GM19455 (cell line): ENCODE measurements around the gene MIOX.
A peak's percentile ranks its signal among the peaks of the same experiment; 100 is the strongest.

Source experiments
- ATAC-seq: cut with Tn5 transposase; IDR thresholded peaks from one replicate; pipeline ENCODE4 v1.9.1; 2021; ENCODE audit not compliant: unreplicated experiment

The MIOX gene

DNA sequence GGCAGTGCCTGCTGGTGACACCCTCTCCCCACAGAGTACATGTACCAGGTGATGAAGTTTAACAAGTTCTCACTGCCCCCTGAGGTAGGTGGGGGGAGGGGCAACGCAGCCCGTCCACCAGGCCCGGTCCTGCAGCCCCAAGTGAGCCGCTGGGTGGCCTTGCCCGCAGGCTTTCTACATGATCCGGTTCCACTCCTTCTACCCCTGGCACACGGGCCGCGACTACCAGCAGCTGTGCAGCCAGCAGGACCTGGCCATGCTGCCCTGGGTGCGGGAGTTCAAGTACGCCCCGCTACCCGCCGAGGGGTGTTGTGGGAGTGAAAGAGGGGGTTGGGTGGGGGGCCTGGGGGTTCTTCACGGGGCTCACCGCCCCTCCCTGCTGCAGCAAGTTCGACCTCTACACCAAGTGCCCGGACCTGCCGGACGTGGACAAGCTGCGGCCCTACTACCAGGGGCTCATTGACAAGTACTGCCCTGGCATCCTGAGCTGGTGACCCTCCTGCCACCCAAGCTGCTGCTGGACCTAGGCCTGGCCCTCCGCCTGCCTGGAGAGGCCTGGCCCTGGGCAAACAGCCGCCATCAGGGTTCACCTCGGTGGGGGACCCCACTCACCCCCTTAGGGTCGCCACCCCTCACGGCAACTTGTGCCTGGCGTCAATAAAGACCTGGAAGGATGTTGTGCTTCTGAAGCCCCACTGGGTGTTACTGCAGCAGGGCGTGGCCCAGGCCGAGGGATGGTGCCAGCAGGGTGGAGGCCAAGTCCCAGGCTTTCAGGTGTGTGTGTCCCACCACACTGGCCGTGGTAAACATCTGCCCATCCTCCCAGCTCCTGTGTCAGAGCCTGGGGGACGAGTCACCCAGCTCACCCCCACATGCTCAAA is 2.9 kb downstream of the MIOX start:
- no peak for ATAC-seq

DNA sequence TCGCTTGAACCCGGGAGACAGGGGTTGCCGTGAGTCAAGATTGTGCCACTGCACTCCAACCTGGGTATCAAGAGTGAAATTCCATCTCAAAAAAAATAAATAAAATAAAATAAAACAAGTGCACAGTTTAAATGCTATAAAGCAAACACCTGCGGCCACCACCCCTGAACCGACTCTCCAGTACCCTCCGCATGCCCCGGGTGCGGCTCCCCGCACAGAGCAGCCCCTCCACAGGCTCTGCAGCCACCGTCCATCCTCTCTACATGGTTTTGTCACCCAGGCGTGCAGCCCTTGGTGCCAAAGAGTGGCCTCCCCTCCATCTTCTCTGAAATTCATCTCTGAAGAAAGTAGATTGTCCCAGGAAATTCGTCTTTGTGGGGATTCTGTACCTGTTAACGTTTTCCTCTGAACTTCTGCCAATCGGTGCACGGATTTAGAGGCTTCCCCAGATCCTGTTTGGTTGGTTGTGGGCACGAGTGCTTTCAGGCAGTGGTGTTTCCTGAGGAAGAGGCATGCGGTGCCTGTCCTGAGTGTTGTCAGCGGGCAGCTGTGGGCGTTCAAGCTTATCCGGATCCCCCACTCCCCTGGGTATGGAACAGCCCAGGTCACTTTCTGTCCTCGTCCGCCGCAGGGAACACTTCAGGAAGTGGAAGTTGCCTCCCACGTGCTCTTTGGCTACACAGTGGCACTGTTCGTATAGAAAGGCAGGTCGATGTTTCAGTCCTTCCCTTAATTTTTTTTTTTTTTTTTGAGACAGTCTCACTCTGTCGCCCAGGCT is 4.1 kb downstream of the MIOX start:
- ATAC-seq = no peak

DNA sequence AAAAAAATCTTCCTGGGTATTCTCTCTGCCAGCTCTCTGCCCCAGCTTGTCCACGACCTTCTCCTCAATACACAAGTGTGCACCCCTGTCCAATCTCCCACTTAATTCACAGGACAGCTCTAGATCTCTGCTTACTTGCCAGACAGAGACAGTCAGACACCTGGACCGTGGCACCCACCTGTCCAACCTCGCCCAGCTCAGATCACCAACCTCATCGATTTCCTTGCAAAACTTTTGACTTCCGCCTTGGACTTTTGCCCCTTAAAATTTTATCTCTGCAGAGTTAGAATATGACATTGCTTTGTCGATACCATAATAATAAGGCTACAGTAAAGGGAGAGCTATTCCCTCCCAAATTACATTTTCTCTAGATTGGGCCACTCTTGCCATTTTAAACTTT is 10.4 kb downstream of the MIOX start:
- ATAC-seq = no peak

DNA sequence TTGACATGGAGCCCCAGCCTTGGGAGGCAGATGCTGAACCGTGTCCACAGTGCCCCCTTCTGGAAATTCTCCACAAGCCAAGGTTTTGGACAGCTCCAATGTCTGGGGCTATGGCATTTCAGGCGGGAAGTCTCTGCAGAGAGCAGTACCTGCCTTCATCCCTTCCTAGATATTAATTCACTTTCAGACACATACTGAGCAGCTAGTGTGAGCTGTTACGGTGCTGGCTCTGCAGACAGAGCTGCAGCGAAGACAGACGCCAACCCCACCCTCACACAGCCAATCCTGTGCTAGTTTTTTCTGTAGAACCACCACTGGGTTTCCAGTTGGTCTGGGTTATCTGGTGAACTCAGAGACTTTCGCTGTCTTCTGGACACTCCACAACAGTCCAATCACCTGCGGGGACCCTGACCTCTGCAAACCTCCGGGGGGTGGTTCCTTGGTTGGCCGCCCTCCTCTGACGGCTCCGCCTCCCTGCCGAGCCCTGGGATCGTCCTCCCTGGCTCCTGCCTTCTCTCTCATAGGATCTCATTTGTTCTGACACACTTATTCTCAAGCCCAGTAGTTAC is 11.7 kb downstream of the MIOX start:
- ATAC-seq = no peak

DNA sequence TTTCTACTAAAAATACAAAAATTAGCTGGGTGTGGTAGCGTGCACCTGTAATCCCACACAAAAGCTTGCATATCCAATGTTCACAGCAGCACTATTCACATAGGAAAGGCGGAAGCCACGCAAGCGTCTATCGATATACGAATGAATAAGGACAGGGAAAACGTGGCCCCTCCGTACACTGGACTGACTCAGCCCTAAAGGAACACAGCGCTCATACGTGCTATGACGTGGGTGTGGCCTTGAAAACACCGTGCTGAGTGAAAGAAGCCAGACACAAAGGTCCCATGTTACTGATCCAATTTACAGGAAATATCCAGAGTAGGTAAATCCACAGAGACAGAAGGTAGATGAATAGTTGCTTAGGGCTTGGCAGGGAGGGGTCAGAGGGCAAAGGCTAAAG is 13.8 kb downstream of the MIOX start:
- ATAC-seq = no peak

DNA sequence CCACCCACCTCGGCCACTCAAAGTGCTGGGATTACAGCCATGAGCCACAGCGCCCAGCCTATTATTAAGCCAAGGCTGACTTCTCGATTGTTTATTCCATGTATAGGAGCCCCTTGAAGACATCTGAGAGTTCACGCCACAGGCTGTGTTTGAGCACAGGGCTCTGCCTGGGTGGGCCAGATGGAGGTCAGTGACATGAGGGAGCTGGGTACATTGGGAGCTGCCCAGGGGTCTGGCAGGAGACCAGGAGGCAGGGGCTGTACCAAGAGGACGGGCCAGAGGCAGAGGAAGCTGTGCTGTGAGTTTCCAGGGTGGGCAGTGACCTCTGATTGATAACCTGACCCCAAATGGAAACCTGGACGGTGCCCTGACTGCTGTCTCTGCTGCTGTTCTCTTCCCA is 15.4 kb downstream of the MIOX start:
- ATAC-seq = no peak

DNA sequence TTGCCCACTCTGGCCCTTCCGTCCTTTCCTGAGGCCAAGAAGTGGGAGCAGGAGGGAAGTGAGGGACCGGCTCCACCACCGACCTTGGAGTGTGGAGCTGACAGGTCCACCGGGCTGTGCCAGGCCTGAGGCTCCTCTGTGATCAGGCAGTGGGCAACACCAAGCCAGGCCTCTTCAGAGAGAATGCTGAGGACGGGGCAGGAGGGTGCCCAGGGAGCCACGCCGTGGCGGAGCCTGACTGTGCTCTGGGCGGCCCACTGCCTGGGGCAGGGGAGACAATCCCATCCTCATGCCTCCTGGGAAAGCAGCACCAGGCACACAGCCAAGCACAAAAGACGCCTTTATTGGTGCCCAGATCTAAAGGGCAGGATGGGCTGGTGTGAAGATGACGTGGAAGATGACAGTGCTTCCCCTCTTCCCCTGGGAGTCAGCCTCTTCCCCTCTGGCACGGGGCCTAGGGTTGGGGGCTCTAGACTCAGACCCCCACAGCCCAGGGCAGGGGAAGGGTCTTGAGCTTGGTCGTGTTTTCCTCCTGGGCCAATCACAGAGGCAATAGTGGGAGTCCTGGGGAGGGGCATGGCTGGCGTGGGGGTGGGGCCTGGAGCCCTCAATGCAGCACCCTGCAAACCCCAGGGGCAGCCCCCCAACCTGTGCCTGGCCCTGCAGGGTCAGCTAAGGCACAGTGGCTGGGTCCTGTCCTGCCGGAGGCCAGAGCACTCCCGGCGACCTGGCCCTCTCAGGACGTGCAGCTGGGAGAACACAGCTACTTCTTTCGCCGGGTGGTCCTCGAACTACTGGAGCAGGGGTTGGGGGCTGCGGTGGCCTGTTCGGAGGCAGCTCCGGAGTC is 16.2 kb downstream of the MIOX start:
- ATAC-seq = no peak

DNA sequence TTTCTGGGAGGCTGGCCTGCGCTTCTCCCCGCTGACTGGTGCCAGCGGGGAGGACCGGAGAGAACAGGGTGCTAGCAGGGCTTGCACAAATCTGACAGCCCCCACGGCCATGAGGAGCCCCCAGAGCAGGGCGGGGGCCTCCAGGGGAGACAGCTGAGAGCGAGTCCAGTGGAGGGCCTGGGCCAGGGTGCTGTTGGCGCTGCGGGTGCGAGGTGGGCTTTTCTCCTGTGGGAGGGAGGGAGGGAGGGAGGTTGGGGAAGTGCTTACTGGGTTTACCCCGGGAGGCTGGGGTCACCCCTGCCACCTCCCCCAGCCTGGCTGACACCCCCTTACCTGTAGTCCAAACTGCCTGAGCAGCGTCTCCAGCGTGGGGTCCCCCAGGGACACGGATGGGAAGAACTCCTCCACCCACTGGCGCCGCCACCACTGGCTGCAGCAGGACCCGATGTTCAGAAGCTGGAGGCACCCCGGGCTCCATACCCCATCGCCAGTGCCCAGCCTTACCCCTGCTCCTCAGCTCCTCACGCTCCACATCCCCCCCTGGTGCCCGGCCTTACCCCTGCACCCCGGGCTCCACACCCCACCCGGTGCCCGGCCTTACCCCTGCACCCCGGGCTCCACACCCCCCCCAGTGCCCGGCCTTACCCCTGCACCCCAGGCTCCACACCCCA is 17.0 kb downstream of the MIOX start:
- no peak for ATAC-seq

DNA sequence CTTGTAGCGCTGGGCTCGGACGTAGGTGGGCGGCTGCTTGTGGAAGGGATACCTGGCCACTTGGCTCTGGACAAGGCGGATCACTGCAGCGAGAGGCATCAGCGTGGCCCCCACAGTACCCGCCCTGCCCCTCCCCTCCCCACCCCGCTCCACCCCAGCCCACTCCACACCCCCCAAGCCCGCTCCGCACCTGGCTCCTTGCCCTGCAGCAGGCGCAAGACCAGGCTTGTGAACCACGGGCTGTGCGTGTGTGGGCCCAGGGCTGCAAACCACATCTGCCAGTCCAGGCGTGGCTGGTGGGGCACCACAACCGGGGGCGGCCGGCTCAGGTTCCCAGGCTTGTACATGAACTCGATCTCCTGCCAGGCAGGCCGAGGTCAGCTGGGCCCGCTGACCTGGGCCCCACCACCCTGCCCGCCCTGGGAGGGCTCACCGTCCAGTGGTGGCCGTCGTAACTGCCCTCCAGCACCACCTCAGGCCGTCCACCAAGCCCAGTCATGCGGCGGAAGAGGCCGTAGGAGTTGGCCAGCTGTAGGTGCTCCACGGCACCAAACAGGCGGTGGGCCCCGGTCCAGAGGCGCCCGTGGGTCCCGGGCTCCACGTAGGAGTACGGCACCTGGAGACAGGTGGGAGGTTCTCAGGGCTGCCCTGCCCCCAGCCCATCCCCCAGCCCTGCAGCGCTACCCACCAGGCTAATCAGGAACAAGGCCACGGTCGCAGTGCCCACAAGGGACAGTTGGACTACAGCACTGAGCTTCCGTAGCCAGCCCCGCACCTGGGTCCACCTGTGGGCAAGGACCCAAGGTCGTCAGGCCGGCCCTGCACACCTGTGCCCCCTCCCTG is 17.9 kb downstream of the MIOX start:
- ATAC-seq = no peak

DNA sequence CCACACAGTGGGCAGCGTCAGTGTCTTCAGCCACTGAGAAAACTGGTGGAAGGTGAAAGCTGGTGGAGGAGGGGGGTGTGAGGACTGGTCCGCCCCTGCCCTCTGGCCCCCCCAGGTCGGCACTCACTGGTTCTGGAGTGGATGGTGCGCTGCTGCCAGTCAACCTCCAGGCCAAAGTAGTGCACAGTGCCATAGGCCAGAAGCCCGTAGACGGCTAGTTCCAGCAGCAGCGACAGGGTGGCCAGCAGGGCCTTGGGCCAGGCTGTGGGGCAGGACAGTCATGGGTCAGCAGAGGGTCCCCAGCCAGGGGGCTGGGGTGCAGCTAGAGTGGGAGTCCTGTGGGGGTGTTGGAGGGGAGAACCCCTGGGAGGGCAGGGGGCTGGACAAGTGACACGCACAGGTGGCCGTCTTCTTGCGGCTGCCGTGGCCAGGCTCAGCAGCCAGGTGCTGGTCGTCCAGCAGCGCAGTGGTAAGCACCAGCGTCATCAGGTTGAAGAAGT is 18.7 kb downstream of the MIOX start:
- no peak for ATAC-seq

DNA sequence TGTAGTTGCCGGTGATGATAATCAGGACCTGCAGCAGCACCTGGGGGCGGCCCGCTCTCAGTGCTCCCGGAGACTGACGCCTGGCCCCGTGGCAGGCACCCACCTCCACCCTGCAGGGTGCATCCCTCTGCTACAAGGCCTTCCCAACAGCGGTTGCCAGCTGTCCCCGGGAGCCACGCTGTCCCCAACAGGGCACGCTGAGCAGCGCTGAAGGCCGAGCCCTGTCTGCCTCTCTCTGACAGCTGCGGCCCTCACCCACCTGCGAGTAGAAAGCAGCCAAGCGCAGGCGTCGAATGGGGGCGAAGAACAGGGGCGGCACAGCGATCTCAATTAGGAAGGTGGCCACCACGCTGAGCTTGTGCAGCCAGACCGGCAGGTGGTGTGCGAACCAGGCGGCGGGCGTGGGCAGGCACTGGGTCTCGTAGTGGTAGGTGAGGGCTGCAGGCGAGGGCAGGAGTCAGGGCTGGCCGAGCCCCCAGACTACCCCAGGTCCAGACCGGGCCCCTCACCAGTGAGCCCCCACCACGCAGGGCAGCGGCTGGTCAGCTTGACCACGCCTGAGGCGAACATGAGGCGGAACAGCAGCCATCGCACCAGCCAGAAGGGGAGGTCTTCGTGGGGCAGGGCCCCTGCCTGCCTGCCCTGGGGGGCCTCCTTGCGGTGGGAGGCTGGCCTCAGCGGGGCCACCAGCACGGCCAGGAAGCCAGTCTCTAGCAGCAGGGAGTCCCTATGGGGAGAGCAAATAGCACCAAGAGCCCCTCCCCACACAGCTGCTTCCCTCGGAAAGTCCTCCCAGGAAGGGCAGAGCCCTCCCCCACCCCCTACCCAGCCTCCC is 19.3 kb downstream of the MIOX start:
- ATAC-seq = no peak

DNA sequence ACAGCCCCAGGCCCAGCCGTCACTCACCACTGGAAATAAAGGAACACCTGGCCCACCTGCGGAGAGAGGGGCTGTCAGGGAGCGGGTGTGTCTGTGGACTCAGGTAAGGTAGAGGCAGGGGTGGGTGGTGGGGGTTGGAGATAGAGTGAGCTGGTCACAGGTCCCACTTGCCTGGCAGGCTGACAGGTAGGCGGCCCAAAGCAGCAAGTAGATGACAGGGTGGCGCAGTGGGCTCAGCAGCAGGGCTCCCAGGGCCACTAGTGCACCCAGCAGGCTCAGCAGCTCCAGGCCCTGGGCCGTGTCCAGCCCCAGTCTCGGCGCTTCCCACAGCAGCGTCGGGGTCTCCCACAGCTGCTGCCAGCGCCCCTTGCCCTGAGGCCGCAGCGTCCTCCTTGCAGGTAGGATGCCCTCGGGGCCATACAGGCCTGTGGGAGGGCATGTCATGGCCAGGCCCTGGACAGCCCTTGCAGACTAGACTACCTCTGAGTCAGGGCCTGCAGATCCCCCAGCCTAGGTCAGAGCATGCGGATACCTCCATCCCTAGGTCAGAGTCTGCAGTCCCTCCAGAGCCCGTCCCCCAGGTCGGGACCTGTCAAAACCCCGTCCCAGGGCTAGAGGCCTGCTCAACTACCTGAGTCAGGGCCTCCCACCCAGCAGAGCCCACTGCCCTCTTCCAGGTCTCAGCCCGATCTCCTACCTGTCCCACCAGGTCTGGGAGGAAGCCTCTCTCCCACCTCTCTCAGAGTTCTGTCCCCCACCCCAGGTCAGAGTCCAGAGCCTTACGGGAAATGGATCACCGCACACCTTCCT is 20.2 kb downstream of the MIOX start:
- peak; percentile 18 for ATAC-seq

DNA sequence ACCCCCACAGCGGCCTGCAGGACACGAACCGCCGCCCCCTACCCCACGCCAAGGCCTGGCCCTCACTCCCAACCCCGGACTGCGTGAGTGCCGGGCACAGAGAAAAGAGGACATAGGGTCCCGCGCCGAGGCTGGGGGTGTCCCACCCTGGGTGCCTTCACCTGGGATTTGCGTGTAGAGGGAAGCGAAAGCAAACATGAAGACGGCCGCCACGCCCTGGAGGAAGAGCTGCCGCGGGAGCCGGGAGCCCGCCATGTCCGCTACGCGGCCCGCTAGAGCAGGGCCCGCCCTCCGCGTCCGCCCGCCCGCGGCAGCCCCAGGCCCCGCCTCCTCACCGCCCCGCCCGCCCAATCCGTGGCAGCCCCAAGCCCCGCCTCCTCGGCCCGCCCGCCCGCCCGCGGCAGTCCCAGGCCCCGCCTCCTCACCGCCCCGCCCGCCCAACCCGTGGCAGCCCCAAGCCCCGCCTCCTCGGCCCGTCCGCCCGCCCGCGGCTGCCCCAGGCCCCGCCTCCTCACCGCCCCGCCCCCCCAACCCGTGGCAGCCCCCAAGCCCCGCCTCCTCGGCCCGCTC is 20.8 kb downstream of the MIOX start, which contains the start of gene LMF2:
Gene LMF2, minus strand, starts transcription at position 282 of the 570 bp plus-strand sequence. Its CDS starts 27 bp downstream, at position 255.
- ATAC-seq = peak; percentile 55

DNA sequence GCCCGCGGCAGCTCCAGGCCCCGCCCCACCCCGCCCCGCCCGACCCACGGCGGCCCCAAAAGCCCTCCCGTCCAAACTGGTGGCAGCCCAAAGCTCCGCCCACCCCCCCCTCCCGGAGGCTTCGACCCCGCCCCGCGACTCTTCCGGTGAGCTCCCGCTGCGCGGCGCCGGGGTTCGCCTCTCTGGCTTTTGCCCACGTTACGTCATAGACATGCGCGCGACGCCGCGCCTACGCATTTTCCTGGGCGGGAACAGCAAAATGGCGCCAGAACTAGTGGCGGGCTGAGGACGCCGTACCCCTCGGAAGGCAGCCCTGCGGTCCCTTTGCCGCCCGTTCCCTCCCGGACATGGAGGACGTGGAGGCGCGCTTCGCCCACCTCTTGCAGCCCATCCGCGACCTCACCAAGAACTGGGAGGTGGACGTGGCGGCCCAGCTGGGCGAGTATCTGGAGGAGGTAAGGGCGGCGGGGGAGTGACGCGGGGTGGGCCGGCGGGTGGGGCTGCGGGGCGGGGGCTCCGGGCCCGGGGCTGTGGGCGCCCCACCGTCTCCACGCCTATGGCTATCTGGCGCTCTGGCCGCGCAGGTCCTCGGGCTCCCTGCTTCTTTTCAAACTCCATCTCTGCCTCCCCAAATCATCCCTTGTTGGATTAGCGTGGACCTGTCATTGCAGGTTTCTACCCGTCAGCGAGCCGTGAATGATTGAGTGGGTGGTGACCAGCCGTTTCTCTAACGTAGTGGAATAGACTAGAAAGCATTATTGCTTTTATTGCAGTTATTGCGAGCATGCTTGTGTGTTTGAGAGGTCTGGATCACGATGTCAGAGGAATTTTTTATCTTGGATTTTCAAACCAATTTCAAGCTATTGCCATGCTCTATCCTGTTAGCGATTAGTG is 21.6 kb downstream of the MIOX start, which contains the start of gene NCAPH2:
Gene NCAPH2, plus strand, starts transcription at position 234 of the 894 bp plus-strand sequence. Its CDS starts 114 bp downstream, at position 348.
- ATAC-seq = peak; percentile 51

DNA sequence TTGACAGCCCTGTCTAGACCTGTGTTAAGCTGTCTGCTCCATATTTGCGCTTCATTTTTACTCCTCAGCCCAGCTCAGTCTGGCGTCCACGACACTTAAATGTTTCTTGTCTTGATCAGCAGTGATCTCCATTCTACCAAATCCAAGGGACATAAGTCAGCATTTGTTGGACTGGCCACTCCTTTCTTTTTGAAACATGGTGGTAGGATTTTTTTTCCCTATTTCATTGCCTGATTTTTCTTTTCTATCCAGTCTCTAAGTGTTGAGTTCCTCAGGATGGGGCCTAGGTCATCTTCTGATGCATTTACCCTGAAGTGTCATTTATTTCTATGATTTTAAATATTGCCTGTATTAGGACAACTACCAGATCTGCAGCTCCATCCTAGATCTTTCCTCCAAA is 22.2 kb downstream of the MIOX start:
- ATAC-seq = no peak

DNA sequence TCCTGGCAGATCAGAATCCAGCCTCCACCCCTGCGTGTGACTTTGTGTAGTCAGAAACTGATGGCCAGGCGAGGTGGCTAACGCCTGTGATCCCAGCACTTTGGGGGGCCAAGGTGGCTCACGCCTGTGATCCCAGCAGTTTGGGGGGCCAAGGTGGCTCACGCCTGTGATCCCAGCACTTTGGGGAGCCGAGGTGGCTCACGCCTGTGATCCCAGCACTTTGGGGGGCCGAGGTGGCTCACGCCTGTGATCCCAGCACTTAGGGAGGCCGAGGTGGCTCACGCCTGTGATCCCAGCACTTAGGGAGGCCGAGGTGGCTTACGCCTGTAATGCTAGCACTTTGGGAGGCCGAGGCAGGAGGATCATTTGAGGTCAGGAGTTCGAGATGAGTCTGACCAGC is 26.5 kb downstream of the MIOX start:
- no peak for ATAC-seq
